H9 (cell line): ENCODE results near the gene CCDC175. TPM values are rescaled to one million over a fixed set of nuclear protein-coding genes. Genes with fewer than 3 reads are reported as not detected.

Source experiments
- DNase-seq: peaks from one replicate; pipeline ENCODE4 v3.0.0-alpha.2; 2017
- H2AFZ ChIP-seq: one replicate; pipeline ENCODE4 v1.6.1; 2013; ENCODE audit warnings: mild to moderate bottlenecking, low read length, control low read depth, moderate library complexity
- H2AK5ac ChIP-seq: 2 replicates; pipeline ENCODE4 v1.6.1; 2013; ENCODE audit warnings: low read length, control low read depth, mixed read lengths; ENCODE audit not compliant: insufficient read length
- H2BK120ac ChIP-seq: one replicate; pipeline ENCODE4 v1.6.1; 2013; ENCODE audit warnings: low read depth, mild to moderate bottlenecking, low read length, control low read depth, inconsistent platforms; ENCODE audit not compliant: poor library complexity, severe bottlenecking
- H2BK12ac ChIP-seq: 2 replicates; pipeline ENCODE4 v1.6.1; 2013; ENCODE audit warnings: low read length, control low read depth, mixed read lengths, low read depth; ENCODE audit not compliant: insufficient read length
- H2BK15ac ChIP-seq: 2 replicates; pipeline ENCODE4 v1.6.1; 2013; ENCODE audit warnings: low read depth, low read length, control low read depth
- H2BK20ac ChIP-seq: one replicate; pipeline ENCODE4 v1.6.1; 2013; ENCODE audit warnings: low read depth, mild to moderate bottlenecking, low read length, control low read depth, inconsistent platforms; ENCODE audit not compliant: poor library complexity, severe bottlenecking
- H2BK5ac ChIP-seq: 2 replicates; pipeline ENCODE4 v1.6.1; 2013; ENCODE audit warnings: low read length, control low read depth, mixed read lengths; ENCODE audit not compliant: insufficient read length
- H3K14ac ChIP-seq: 2 replicates; pipeline ENCODE4 v1.6.1; 2013; ENCODE audit warnings: low read length, control low read depth; ENCODE audit not compliant: insufficient read depth
- H3K18ac ChIP-seq: 2 replicates; pipeline ENCODE4 v1.6.1; 2013; ENCODE audit warnings: low read depth, mild to moderate bottlenecking, mixed read lengths, low read length, control low read depth; ENCODE audit not compliant: insufficient read length
- H3K23ac ChIP-seq: 2 replicates; pipeline ENCODE4 v1.6.1; 2013; ENCODE audit warnings: low read length, control low read depth, mixed read lengths, low read depth; ENCODE audit not compliant: insufficient read length
- H3K23me2 ChIP-seq: 2 replicates; pipeline ENCODE4 v1.6.1; 2013; ENCODE audit warnings: low read depth, mild to moderate bottlenecking, mixed read lengths, low read length, control low read depth; ENCODE audit not compliant: insufficient read length, poor library complexity, severe bottlenecking
- H3K27ac ChIP-seq: 2 replicates; pipeline ENCODE4 v1.5.1; 2013; ENCODE audit warnings: low read length, control low read depth, mixed read lengths, low read depth; ENCODE audit not compliant: insufficient read length
- H3K27me3 ChIP-seq: 2 replicates; pipeline ENCODE4 v1.6.1; 2013; ENCODE audit warnings: low read length, control low read depth, inconsistent platforms; ENCODE audit not compliant: insufficient read depth
- H3K4ac ChIP-seq: 2 replicates; pipeline ENCODE4 v1.6.1; 2013; ENCODE audit warnings: low read depth, mild to moderate bottlenecking, control low read depth, inconsistent platforms, low read length, moderate library complexity
- H3K4me1 ChIP-seq: 2 replicates; pipeline ENCODE4 v1.6.1; 2013; ENCODE audit warnings: low read length, control low read depth, inconsistent platforms; ENCODE audit not compliant: insufficient read depth
- H3K4me2 ChIP-seq: 2 replicates; pipeline ENCODE4 v1.6.1; 2013; ENCODE audit warnings: low read length, control low read depth, mixed read lengths; ENCODE audit not compliant: insufficient read length, insufficient read depth
- H3K56ac ChIP-seq: 2 replicates; pipeline ENCODE4 v1.6.1; 2013; ENCODE audit warnings: low read depth, mild to moderate bottlenecking, mixed read lengths, low read length, control low read depth; ENCODE audit not compliant: insufficient read length
- H3K79me1 ChIP-seq: 2 replicates; pipeline ENCODE4 v1.6.1; 2013; ENCODE audit warnings: low read depth, mild to moderate bottlenecking, moderate library complexity, low read length, control low read depth, inconsistent platforms; ENCODE audit not compliant: insufficient read depth, poor library complexity, severe bottlenecking
- H3K79me2 ChIP-seq: 2 replicates; pipeline ENCODE4 v1.6.1; 2013; ENCODE audit warnings: low read length, control low read depth, inconsistent platforms; ENCODE audit not compliant: insufficient read depth
- H3K9ac ChIP-seq: 2 replicates; pipeline ENCODE4 v1.6.1; 2013; ENCODE audit warnings: low read length, control low read depth, mixed read lengths; ENCODE audit not compliant: insufficient read length; ENCODE audit errors: extremely low read depth
- H3K9me3 ChIP-seq: one replicate; pipeline ENCODE4 v1.6.1; 2013; ENCODE audit warnings: low read depth, low read length, inconsistent platforms; ENCODE audit not compliant: control insufficient read depth
- H3T11ph ChIP-seq: one replicate; pipeline ENCODE4 v1.6.1; 2013; ENCODE audit warnings: mild to moderate bottlenecking, low read length, control low read depth, inconsistent platforms
- H4K20me1 ChIP-seq: one replicate; pipeline ENCODE4 v1.6.1; 2013; ENCODE audit not compliant: control insufficient read depth, insufficient read length, insufficient read depth
- H4K5ac ChIP-seq: 2 replicates; pipeline ENCODE4 v1.6.1; 2013; ENCODE audit warnings: low read depth, mild to moderate bottlenecking, mixed read lengths, low read length, control low read depth; ENCODE audit not compliant: insufficient read length
- H4K8ac ChIP-seq: replicated peaks from 2 replicates; pipeline ENCODE4 v1.6.1; 2013; ENCODE audit warnings: low read length, control low read depth, mixed read lengths, low read depth; ENCODE audit not compliant: insufficient read length
- H4K91ac ChIP-seq: 2 replicates; pipeline ENCODE4 v1.6.1; 2013; ENCODE audit warnings: low read depth, mild to moderate bottlenecking, moderate library complexity, mixed read lengths, low read length, control low read depth; ENCODE audit not compliant: insufficient read length
- H3K27ac Mint-ChIP-seq, 3 experiments: 2 replicates in 2 of 3; 3 replicates in 1 of 3; pipeline ENCODE4 v1.8.0; 2020 to 2021; ENCODE audit warnings: mixed read lengths in 3 of 3, mild to moderate bottlenecking in 1 of 3, moderate library complexity in 1 of 3
- H3K27me3 Mint-ChIP-seq: 2 replicates; pipeline ENCODE4 v1.8.0; 2021; ENCODE audit warnings: low read depth, mild to moderate bottlenecking, moderate library complexity, mixed read lengths
- H3K36me3 Mint-ChIP-seq, 3 experiments: 2 replicates in 2 of 3; 3 replicates in 1 of 3; pipeline ENCODE4 v1.8.0; 2020 to 2021; ENCODE audit warnings: low read depth in 3 of 3, mixed read lengths in 3 of 3; ENCODE audit not compliant: insufficient read depth in 1 of 3
- H3K4me1 Mint-ChIP-seq, 2 experiments: 2 replicates each; pipeline ENCODE4 v1.8.0; 2020; ENCODE audit warnings: mixed read lengths in 2 of 2
- H3K4me3 Mint-ChIP-seq, 2 experiments: 2 replicates in 1 of 2; 3 replicates in 1 of 2; pipeline ENCODE4 v1.8.0; 2020 to 2021; ENCODE audit warnings: mild to moderate bottlenecking in 2 of 2, mixed read lengths in 2 of 2, moderate library complexity in 1 of 2
- H3K9me3 Mint-ChIP-seq, 2 experiments: 2 replicates in 1 of 2; 3 replicates in 1 of 2; pipeline ENCODE4 v1.8.0; 2020; ENCODE audit warnings: mild to moderate bottlenecking in 2 of 2, mixed read lengths in 2 of 2, moderate library complexity in 1 of 2
- WGBS: extraction: QIAGEN DNeasy Blood & Tissue Kit; methylation state at CpG from one replicate; pipeline ENCODE4 v1.1.7; 2013; ENCODE audit warnings: missing lambda C conversion rate, low lambda C conversion rate, mixed read lengths; ENCODE audit not compliant: insufficient read length; ENCODE audit errors: extremely low coverage; 5-methylcytosine and 5-hydroxymethylcytosine counted together
- total RNA-seq: library from RNA; stranded (reverse); gene quantifications from 2 replicates; pipeline ENCODE4 v1.2.1, GENCODE V29; 2021
- TF ChIP-seq, protein P1 (sequence below): fragments of 200-600 bp; sonication (generic); conservative IDR thresholded peaks from 3 replicates; pipeline ENCODE4 v1.8.0; 2021; ENCODE audit warnings: antibody characterized with exemption, mild to moderate bottlenecking

CCDC175 gene
- total RNA-seq, 1 experiment from 2014 or later = 0.09 TPM

DNA sequence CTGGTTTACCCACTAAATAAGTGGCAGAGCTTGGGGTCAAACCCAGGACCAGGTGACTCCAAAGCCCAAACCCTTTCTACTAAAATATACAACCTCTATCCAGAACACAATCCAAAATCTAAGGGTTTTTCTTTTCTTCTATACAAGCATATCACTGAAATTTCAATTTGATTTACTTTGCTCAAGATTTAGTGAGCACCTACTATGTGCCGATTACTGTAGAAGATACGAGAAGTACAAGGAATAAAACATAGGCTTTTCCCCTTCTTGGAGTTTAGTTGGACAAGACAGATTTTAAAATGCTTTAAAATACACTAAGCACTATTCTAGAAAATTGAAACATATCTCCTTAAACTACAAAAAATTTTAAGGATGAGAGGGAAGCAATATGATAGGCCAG is 95.2 kb downstream of the CCDC175 start:
- H2AFZ ChIP-seq = no peak overlapping the region
- H3K79me1 ChIP-seq = no peaks in the 10 kb centered on the region
- H3K14ac ChIP-seq = no peak overlapping the region
- H4K5ac ChIP-seq = no peak overlapping the region
- H3K36me3 Mint-ChIP-seq = peaks cover 5 to 17% (median 10%) of the 10 kb centered on the region in 3 experiments; a peak in 6 of 7 replicates
- H2BK20ac ChIP-seq = no peak overlapping the region
- no peak overlapping the region for H3T11ph ChIP-seq
- no peak overlapping the region for H3K56ac ChIP-seq
- H3K9me3 ChIP-seq = no peaks in the 10 kb centered on the region
- no peak overlapping the region for H2BK5ac ChIP-seq
- no peak overlapping the region for H3K9ac ChIP-seq
- no peaks in the 10 kb centered on the region for H3K9me3 Mint-ChIP-seq
- H2BK15ac ChIP-seq = no peak overlapping the region
- no peak overlapping the region for H4K91ac ChIP-seq
- TF ChIP-seq, protein P1, sequence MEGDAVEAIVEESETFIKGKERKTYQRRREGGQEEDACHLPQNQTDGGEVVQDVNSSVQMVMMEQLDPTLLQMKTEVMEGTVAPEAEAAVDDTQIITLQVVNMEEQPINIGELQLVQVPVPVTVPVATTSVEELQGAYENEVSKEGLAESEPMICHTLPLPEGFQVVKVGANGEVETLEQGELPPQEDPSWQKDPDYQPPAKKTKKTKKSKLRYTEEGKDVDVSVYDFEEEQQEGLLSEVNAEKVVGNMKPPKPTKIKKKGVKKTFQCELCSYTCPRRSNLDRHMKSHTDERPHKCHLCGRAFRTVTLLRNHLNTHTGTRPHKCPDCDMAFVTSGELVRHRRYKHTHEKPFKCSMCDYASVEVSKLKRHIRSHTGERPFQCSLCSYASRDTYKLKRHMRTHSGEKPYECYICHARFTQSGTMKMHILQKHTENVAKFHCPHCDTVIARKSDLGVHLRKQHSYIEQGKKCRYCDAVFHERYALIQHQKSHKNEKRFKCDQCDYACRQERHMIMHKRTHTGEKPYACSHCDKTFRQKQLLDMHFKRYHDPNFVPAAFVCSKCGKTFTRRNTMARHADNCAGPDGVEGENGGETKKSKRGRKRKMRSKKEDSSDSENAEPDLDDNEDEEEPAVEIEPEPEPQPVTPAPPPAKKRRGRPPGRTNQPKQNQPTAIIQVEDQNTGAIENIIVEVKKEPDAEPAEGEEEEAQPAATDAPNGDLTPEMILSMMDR = no peak
- no peak overlapping the region for H3K4ac ChIP-seq
- no peak overlapping the region for H2BK120ac ChIP-seq
- H3K27ac ChIP-seq = no peak overlapping the region
- H2BK12ac ChIP-seq = no peak overlapping the region
- no CpG with 5 or more reads among the region's 2 CpGs for WGBS
- H3K27me3 Mint-ChIP-seq = no peaks in the 10 kb centered on the region
- H3K23me2 ChIP-seq = peaks cover 4% of the 10 kb centered on the region
- H3K23ac ChIP-seq = no peak overlapping the region
- no peak overlapping the region for H4K8ac ChIP-seq
- H3K4me3 Mint-ChIP-seq = no peak overlapping the region; a peak in 1 of 5 replicates
- peaks cover 2% of the 10 kb centered on the region; the same call in 1 of the 2 replicates for H3K79me2 ChIP-seq
- no peaks in the 10 kb centered on the region for H3K4me1 ChIP-seq
- no peaks in the 10 kb centered on the region; the same call in 1 of the 2 replicates for H3K27me3 ChIP-seq
- no peak overlapping the region for H3K27ac Mint-ChIP-seq
- H3K4me2 ChIP-seq = no peak overlapping the region
- no peak for DNase-seq
- peaks cover 18 to 20% of the 10 kb centered on the region in 2 experiments for H3K4me1 Mint-ChIP-seq
- H4K20me1 ChIP-seq = no peaks in the 10 kb centered on the region
- no peak overlapping the region for H2AK5ac ChIP-seq
- H3K18ac ChIP-seq = no peak overlapping the region
